HepG2 (cell line): Measurements from ENCODE around the gene IQCN. TPM values are rescaled to one million over a fixed set of nuclear protein-coding genes. Genes with fewer than 3 reads are reported as not detected.

Experiments used
- BATF2 ChIP-seq: sonication (generic); formaldehyde crosslinking; IDR thresholded peaks from 2 replicates; pipeline ENCODE4 v1.8.0; 2022; ENCODE audit warnings: mild to moderate bottlenecking, missing genetic modification reagents, moderate library complexity
- FLYWCH1 ChIP-seq: sonication (generic); formaldehyde crosslinking; IDR thresholded peaks from 2 replicates; pipeline ENCODE4 v1.8.1; 2023; ENCODE audit warnings: mild to moderate bottlenecking, missing genetic modification reagents
- GZF1 ChIP-seq: sonication (generic); formaldehyde crosslinking; IDR thresholded peaks from 2 replicates; pipeline ENCODE4 v1.5.1; 2020; ENCODE audit warnings: mild to moderate bottlenecking, missing genetic modification reagents
- HBP1 ChIP-seq: IDR thresholded peaks from 2 replicates; pipeline ENCODE4 v1.6.1; 2016; ENCODE audit warnings: low read depth, control low read depth
- ISX ChIP-seq: sonication (generic); formaldehyde crosslinking; conservative IDR thresholded peaks from 2 replicates; pipeline ENCODE4 v1.5.0; 2020; ENCODE audit warnings: missing genetic modification reagents
- KDM3A ChIP-seq: IDR thresholded peaks from 2 replicates; pipeline ENCODE4 v1.6.1; 2018; ENCODE audit warnings: low read depth, missing compliant biosample characterization
- KDM6A ChIP-seq: IDR thresholded peaks from 2 replicates; pipeline ENCODE4 v1.6.1; 2016; ENCODE audit warnings: low read depth
- KLF16 ChIP-seq, 2 experiments: sonication (generic) in 1 of 2; formaldehyde crosslinking in 1 of 2; IDR thresholded peaks; 2 replicates each; pipeline versions ENCODE4 v1.6.1 to v1.8.0; 2016 to 2023; ENCODE audit warnings: missing genetic modification reagents in 2 of 2, missing compliant biosample characterization in 1 of 2
- MAX ChIP-seq: IDR thresholded peaks from 2 replicates; pipeline ENCODE4 v1.6.1; 2012; ENCODE audit warnings: inconsistent platforms
- MED8 ChIP-seq: sonication (generic); formaldehyde crosslinking; IDR thresholded peaks from 2 replicates; pipeline ENCODE4 v1.8.1; 2023; ENCODE audit warnings: mild to moderate bottlenecking, missing genetic modification reagents; ENCODE audit not compliant: insufficient replicate concordance
- NR2F1 ChIP-seq, 2 experiments: fragments of 450-650 bp in 1 of 2; formaldehyde crosslinking in 1 of 2; IDR thresholded peaks; 2 replicates each; pipeline versions ENCODE4 v1.5.0 to v1.6.1; 2016 to 2020; ENCODE audit warnings: mild to moderate bottlenecking in 1 of 2, missing compliant biosample characterization in 1 of 2, missing genetic modification reagents in 1 of 2, moderate library complexity in 1 of 2
- PHF21A ChIP-seq: sonication (generic); formaldehyde crosslinking; IDR thresholded peaks from 2 replicates; pipeline ENCODE4 v1.5.0; 2020; ENCODE audit warnings: mild to moderate bottlenecking, missing genetic modification reagents
- PPARG ChIP-seq: conservative IDR thresholded peaks from 2 replicates; pipeline ENCODE4 v1.6.1; 2016; ENCODE audit warnings: missing biosample characterization, missing genetic modification reagents
- RARG ChIP-seq: sonication (generic); formaldehyde crosslinking; IDR thresholded peaks from 2 replicates; pipeline ENCODE4 v1.4.0; 2020; ENCODE audit warnings: low read depth, mild to moderate bottlenecking, missing genetic modification reagents
- SP1 ChIP-seq, 2 experiments: fragments of 450-650 bp in 1 of 2; sonication (generic) in 1 of 2; formaldehyde crosslinking in 1 of 2; IDR thresholded peaks; 2 replicates each; pipeline versions ENCODE4 v1.4.0 to v1.6.1; 2016 to 2020; ENCODE audit warnings: missing genetic modification reagents in 1 of 2
- TARDBP ChIP-seq: sonication (generic); formaldehyde crosslinking; IDR thresholded peaks from 2 replicates; pipeline ENCODE4 v1.8.0; 2022; ENCODE audit warnings: mild to moderate bottlenecking, missing genetic modification reagents
- UBTF ChIP-seq: sonication (generic); formaldehyde crosslinking; IDR thresholded peaks from 2 replicates; pipeline ENCODE4 v1.4.0; 2020; ENCODE audit warnings: mild to moderate bottlenecking, missing genetic modification reagents
- ZC3H4 ChIP-seq: sonication (generic); formaldehyde crosslinking; IDR thresholded peaks from 2 replicates; pipeline ENCODE4 v1.4.0; 2020; ENCODE audit warnings: missing genetic modification reagents, borderline replicate concordance
- ZMYM2 ChIP-seq: sonication (generic); formaldehyde crosslinking; IDR thresholded peaks from 2 replicates; pipeline ENCODE4 v1.8.0; 2022; ENCODE audit warnings: mild to moderate bottlenecking, missing genetic modification reagents
- ZNF138 ChIP-seq: sonication (generic); formaldehyde crosslinking; IDR thresholded peaks from 2 replicates; pipeline ENCODE4 v1.5.0; 2020; ENCODE audit warnings: mild to moderate bottlenecking, low read depth, missing genetic modification reagents
- ZNF282 ChIP-seq: fragments of 450-650 bp; IDR thresholded peaks from 2 replicates; pipeline ENCODE4 v1.6.1; 2018; ENCODE audit not compliant: partially characterized antibody
- ZNF550 ChIP-seq: sonication (generic); formaldehyde crosslinking; IDR thresholded peaks from 2 replicates; pipeline ENCODE4 v1.4.0; 2020; ENCODE audit warnings: mild to moderate bottlenecking, missing genetic modification reagents, borderline replicate concordance
- ZNF792 ChIP-seq: IDR thresholded peaks from 2 replicates; pipeline ENCODE4 v1.6.1; 2016
- ZUFSP ChIP-seq: sonication (generic); formaldehyde crosslinking; IDR thresholded peaks from 2 replicates; pipeline ENCODE4 v1.9.0; 2021; ENCODE audit warnings: missing genetic modification reagents, mild to moderate bottlenecking, borderline replicate concordance
- polyA plus RNA-seq, 8 experiments: library from polyadenylated mRNA; depleted of rRNA in 3 of 8; stranded (reverse) in 7 of 8; unstranded in 1 of 8; fragments of >200 nt; fragmentation: Illumina TruSeq in 4 of 8; extraction: Trizol in 4 of 8; gene quantifications; 2 replicates each; pipeline versions ENCODE4 v1.2.1 to v1.2.3, GENCODE V29; 2011 to 2016; ENCODE audit warnings: low read depth in 4 of 8, missing spikeins in 1 of 8, mixed read lengths in 1 of 8; ENCODE audit not compliant: insufficient read depth in 1 of 8
- total RNA-seq, 5 experiments: library from RNA; depleted of rRNA; stranded (reverse); fragments of >200 nt; fragmentation: Illumina TruSeq; extraction: Trizol; gene quantifications; 2 replicates each; pipeline ENCODE4 v1.2.3, GENCODE V29; 2016; ENCODE audit warnings: low read depth in 1 of 5

Gene IQCN
- total and polyA plus RNA-seq, 2 of the 13 experiments (the other 11 are each of a cell fraction or from before 2014, with no cell fraction given) = 0.04 to 0.18 TPM

GRCh38 chr19:18317961-18318800, 43.9 kb upstream of the IQCN start (continued):
- TF ChIP-seq KLF16 (CRISPR knock-in tag; IDR thresholded peaks at IDR 0.05) (no peak), ZNF550 (no peak; the same call in 1 of the 2 replicates), FLYWCH1 (CRISPR knock-in tag) (no peak), ZC3H4 (CRISPR knock-in tag) (0 out of 2 replicates have a peak, but pooled peaks have one; percentile 53), UBTF (no peak; the same call in 1 of the 2 replicates), PHF21A (CRISPR knock-in tag) (peak; percentile 76), SP1 (IDR thresholded peaks at IDR 0.05) (no peak), SP1 (CRISPR knock-in tag; IDR thresholded peaks at IDR 0.05) (no peak), ZNF138 (CRISPR knock-in tag) (no peak), ZUFSP (CRISPR knock-in tag) (no peak), HBP1 (CRISPR knock-in tag) (peak; percentile 68; the same call in 1 of the 2 replicates), MAX (peak; percentile 63), MED8 (no peak), ZNF282 (no peak), BATF2 (no peak), NR2F1 (CRISPR knock-in tag; IDR thresholded peaks at IDR 0.05) (peak; percentile 46 to 52; a peak in 1 of 4 replicates), ZNF792 (CRISPR knock-in tag) (0 out of 2 replicates have a peak, but pooled peaks have one; percentile 59), RARG (no peak), ZMYM2 (CRISPR knock-in tag) (no peak), KDM3A (no peak), KDM6A (0 out of 2 replicates have a peak, but pooled peaks have one; percentile 20), ISX (CRISPR knock-in tag) (no peak), GZF1 (CRISPR knock-in tag) (no peak), PPARG (CRISPR knock-in tag) (peak; percentile 44; the same call in 1 of the 2 replicates), TARDBP (CRISPR knock-in tag) (0 out of 2 replicates have a peak, but pooled peaks have one; percentile 17)
